IMR-90 (cell line): ENCODE measurements around the gene IFRD2. TPM values are rescaled to one million over a fixed set of nuclear protein-coding genes. Genes with fewer than 3 reads are reported as not detected.
"Not testable (repeated sequence)": the region's sequence is repeated elsewhere in the genome, so short reads cannot be mapped to it uniquely, and the experiment has no call there.

Experiments used
- ATAC-seq: fragments of 200-7000 bp; cut with Tn5 transposase; 2 replicates; pipeline ENCODE4 v1.9.1; 2020; ENCODE audit warnings: low read depth, mild to moderate bottlenecking, moderate library complexity
- BruUV-seq: library from RNA; stranded (reverse); fragments of 400-500 nt; replicated peaks from 2 replicates; lab custom pipeline; 2021; lab: Mats Ljungman, UMichigan
- CTCF ChIA-PET: fragments of 300-600 bp; formaldehyde crosslinking; extraction: SDS; loops from one replicate; lab custom pipeline; 2021; ENCODE audit warnings: antibody characterized with exemption; lab: Yijun Ruan, JAX
- POLR2A ChIA-PET: fragments of 300-600 bp; sonication (Branson Sonifier 250); formaldehyde crosslinking; loops from one replicate; lab custom pipeline; 2022; ENCODE audit warnings: antibody characterized with exemption; ENCODE audit not compliant: unreplicated experiment; lab: Charles Lee
- DNase-seq: peaks from one replicate; pipeline ENCODE4 v3.0.0; 2013
- H2AFZ ChIP-seq: replicated peaks from 2 replicates; pipeline ENCODE3; 2013; ENCODE audit warnings: low read length, mild to moderate bottlenecking; ENCODE audit not compliant: poor library complexity
- H2AK5ac ChIP-seq: 2 replicates; pipeline ENCODE4 v1.6.1; 2013; ENCODE audit warnings: low read depth, low read length, inconsistent platforms
- H2AK9ac ChIP-seq: replicated peaks from 2 replicates; pipeline ENCODE3; 2013; ENCODE audit warnings: mild to moderate bottlenecking, low read depth, low read length, moderate library complexity; ENCODE audit not compliant: poor library complexity
- H2BK120ac ChIP-seq: 2 replicates; pipeline ENCODE4 v1.6.1; 2013; ENCODE audit warnings: low read depth, low read length, inconsistent platforms
- H2BK15ac ChIP-seq: 3 replicates; pipeline ENCODE4 v1.6.1; 2013; ENCODE audit warnings: low read depth, low read length, inconsistent platforms
- H2BK20ac ChIP-seq: 2 replicates; pipeline ENCODE4 v1.6.1; 2013; ENCODE audit warnings: low read depth, mild to moderate bottlenecking, inconsistent platforms, low read length, moderate library complexity
- H2BK5ac ChIP-seq: 2 replicates; pipeline ENCODE4 v1.6.1; 2013; ENCODE audit warnings: mild to moderate bottlenecking, low read depth, low read length, inconsistent platforms; ENCODE audit not compliant: poor library complexity, severe bottlenecking
- H3K14ac ChIP-seq: replicated peaks from 2 replicates; pipeline ENCODE4 v1.6.1; 2013; ENCODE audit warnings: low read depth, low read length, inconsistent platforms
- H3K18ac ChIP-seq: 2 replicates; pipeline ENCODE4 v1.6.1; 2013; ENCODE audit warnings: low read depth, low read length, control low read depth
- H3K23ac ChIP-seq: 2 replicates; pipeline ENCODE4 v1.6.1; 2013; ENCODE audit warnings: low read depth, low read length, inconsistent platforms
- H3K27ac ChIP-seq: 2 replicates; pipeline ENCODE4 v1.5.1; 2013; ENCODE audit warnings: mild to moderate bottlenecking, control low read depth, low read length; ENCODE audit not compliant: insufficient read depth
- H3K27me3 ChIP-seq: 2 replicates; pipeline ENCODE4 v1.6.1; 2013; ENCODE audit warnings: low read length; ENCODE audit not compliant: control insufficient read depth, insufficient read depth
- H3K36me3 ChIP-seq: 2 replicates; pipeline ENCODE4 v1.6.1; 2013; ENCODE audit warnings: low read length, mixed read lengths; ENCODE audit not compliant: control insufficient read depth, insufficient read depth
- H3K4ac ChIP-seq: 2 replicates; pipeline ENCODE4 v1.6.1; 2013; ENCODE audit warnings: low read depth, low read length, inconsistent platforms
- H3K4me1 ChIP-seq: 2 replicates; pipeline ENCODE4 v1.6.1; 2013; ENCODE audit warnings: low read length, mixed read lengths; ENCODE audit not compliant: control insufficient read depth, insufficient read depth
- H3K4me2 ChIP-seq: 2 replicates; pipeline ENCODE4 v1.6.1; 2013; ENCODE audit warnings: low read depth, mild to moderate bottlenecking, control low read depth, low read length, moderate library complexity
- H3K4me3 ChIP-seq: 2 replicates; pipeline ENCODE4 v1.5.1; 2013; ENCODE audit warnings: low read depth, mild to moderate bottlenecking, control low read depth, low read length, moderate library complexity; ENCODE audit not compliant: insufficient read depth
- H3K56ac ChIP-seq: 2 replicates; pipeline ENCODE4 v1.6.1; 2013; ENCODE audit warnings: low read length, inconsistent platforms; ENCODE audit not compliant: insufficient read depth; ENCODE audit errors: extremely low read depth
- H3K79me1 ChIP-seq, 2 experiments: 2 replicates each; pipeline ENCODE4 v1.6.1; 2013; ENCODE audit warnings: low read length in 2 of 2, inconsistent platforms in 1 of 2, low read depth in 1 of 2
- H3K9ac ChIP-seq: 2 replicates; pipeline ENCODE4 v1.6.1; 2013; ENCODE audit warnings: low read depth, low read length, control low read depth
- H3K9me1 ChIP-seq: 2 replicates; pipeline ENCODE4 v1.6.1; 2013; ENCODE audit warnings: low read length, inconsistent platforms; ENCODE audit not compliant: insufficient read depth
- H3K9me3 ChIP-seq: 2 replicates; pipeline ENCODE4 v1.6.1; 2013; ENCODE audit warnings: low read length; ENCODE audit not compliant: control insufficient read depth, insufficient read depth
- H4K20me1 ChIP-seq: 2 replicates; pipeline ENCODE4 v1.6.1; 2013; ENCODE audit warnings: low read length, inconsistent platforms; ENCODE audit not compliant: insufficient read depth
- H4K5ac ChIP-seq: 2 replicates; pipeline ENCODE4 v1.6.1; 2013; ENCODE audit warnings: mild to moderate bottlenecking, low read depth, low read length, control low read depth
- H4K8ac ChIP-seq, 2 experiments: 2 replicates each; pipeline ENCODE4 v1.6.1; 2013; ENCODE audit warnings: low read depth in 2 of 2, low read length in 2 of 2, control low read depth in 1 of 2, inconsistent platforms in 1 of 2
- H4K91ac ChIP-seq: 2 replicates; pipeline ENCODE4 v1.6.1; 2013; ENCODE audit warnings: low read depth, low read length, inconsistent platforms; ENCODE audit not compliant: insufficient read depth
- WGBS, 2 experiments: methylation state at CpG; one replicate each; pipeline versions ENCODE4 v1.1.5 to v1.1.7; 2013; ENCODE audit warnings: missing lambda C conversion rate in 2 of 2; ENCODE audit not compliant: insufficient read length in 1 of 2; ENCODE audit errors: extremely low coverage in 2 of 2; 5-methylcytosine and 5-hydroxymethylcytosine counted together
- dilution Hi-C: fragments of 300-500 bp; cut with HindIII; formaldehyde crosslinking; loops from one replicate; pipeline ENCODE4 v1.14.3; 2018; ENCODE audit warnings: low sequenced_read_pairs; ENCODE audit not compliant: unreplicated experiment
- in situ Hi-C: fragments of 300-500 bp; cut with MboI; formaldehyde crosslinking; loops from 3 replicates; pipeline ENCODE4 v1.14.3; 2019; ENCODE audit warnings: low sequenced_read_pairs, inconsistent platforms, mixed read lengths
- intact Hi-C: fragments of 100-400 bp; cut with micrococcal nuclease; formaldehyde crosslinking; loops from 2 replicates; pipeline ENCODE4 v1.10.0; 2022
- polyA plus RNA-seq, 3 experiments: library from polyadenylated mRNA; depleted of rRNA; stranded (reverse); fragments of >200 nt; gene quantifications; 2 replicates each; pipeline ENCODE4 v1.2.3, GENCODE V29; 2012; ENCODE audit warnings: low replicate concordance in 1 of 3
- total RNA-seq: library from RNA; depleted of rRNA; stranded (reverse); fragments of >200 nt; gene quantifications from 2 replicates; pipeline ENCODE4 v1.2.3, GENCODE V29; 2012

The IFRD2 gene
- total and polyA plus RNA-seq, 2 of the 4 experiments (the other 2 are of a cell fraction), result 52.7 to 79.1 TPM

DNA sequence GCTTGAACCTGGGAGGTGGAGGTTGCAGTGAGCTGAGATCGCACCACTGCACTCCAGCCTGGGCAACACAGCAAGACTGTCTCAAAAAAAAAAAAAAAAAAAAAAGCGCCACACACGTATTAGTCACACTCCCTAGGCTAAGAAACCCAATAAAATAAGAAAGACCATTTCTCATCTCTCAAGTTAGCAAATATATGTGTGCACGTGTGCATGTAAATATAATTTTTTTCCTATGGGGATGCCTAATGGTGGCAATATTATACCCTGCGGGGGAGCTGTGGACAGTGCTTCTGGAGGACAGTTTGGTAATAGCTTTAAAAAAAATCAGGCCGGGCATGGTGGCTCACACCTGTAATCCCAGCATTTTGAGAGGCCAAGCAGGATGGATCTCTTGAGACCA, 8.1 kb downstream of the IFRD2 start:
- H3K23ac ChIP-seq, H3K4ac ChIP-seq, dilution Hi-C loops, H3K4me3 ChIP-seq, H3K9me3 ChIP-seq, H2AK9ac ChIP-seq, H4K20me1 ChIP-seq, in situ Hi-C loops, H2BK120ac ChIP-seq, H2AK5ac ChIP-seq, H3K56ac ChIP-seq, H4K8ac ChIP-seq, H2BK5ac ChIP-seq, H3K4me1 ChIP-seq, H3K9me1 ChIP-seq, H3K4me2 ChIP-seq, DNase-seq, intact Hi-C loops, H3K18ac ChIP-seq, H2BK15ac ChIP-seq, CTCF ChIA-PET, H3K9ac ChIP-seq, H3K79me1 ChIP-seq, H4K91ac ChIP-seq, H2BK20ac ChIP-seq, H3K27me3 ChIP-seq, H4K5ac ChIP-seq, H3K27ac ChIP-seq, H2AFZ ChIP-seq, ATAC-seq, H3K14ac ChIP-seq, BruUV-seq, POLR2A ChIA-PET: not testable (repeated sequence)
- H3K36me3 ChIP-seq, result peaks cover 25% of the 10 kb centered on the region; the same call in 1 of the 2 replicates
- WGBS, 2 experiments, result 100% methylated on average over 1 of the region's 6 CpGs; no CpG with 5 or more reads in 1 of the 2 experiments
